SJSA1 (cell line): Measurements from ENCODE around the gene KCNB1. TPM values are rescaled to one million over a fixed set of nuclear protein-coding genes. Genes with fewer than 3 reads are reported as not detected.

Experiments
- DNase-seq, 2 experiments: peaks; one replicate each; pipeline ENCODE4 v3.0.0-alpha.2; 2015 to 2020; ENCODE audit warnings: low spot score in 2 of 2, low read depth in 1 of 2
- H3K27ac ChIP-seq: fragments of 250-450 bp; sonication (Bioruptor Pico); 2 replicates; pipeline ENCODE4 v1.5.1; 2020; ENCODE audit warnings: mild to moderate bottlenecking, moderate library complexity
- H3K27me3 ChIP-seq: fragments of 250-450 bp; sonication (Bioruptor Pico); replicated peaks from 2 replicates; pipeline ENCODE4 v1.5.1; 2020; ENCODE audit warnings: mild to moderate bottlenecking, moderate library complexity
- H3K36me3 ChIP-seq: fragments of 250-450 bp; sonication (Bioruptor Pico); 2 replicates; pipeline ENCODE4 v1.5.1; 2020; ENCODE audit warnings: mild to moderate bottlenecking
- H3K4me1 ChIP-seq: fragments of 250-450 bp; sonication (Bioruptor Pico); replicated peaks from 2 replicates; pipeline ENCODE4 v1.6.1; 2021; ENCODE audit warnings: mild to moderate bottlenecking
- H3K4me3 ChIP-seq: fragments of 250-450 bp; sonication (Bioruptor Pico); 2 replicates; pipeline ENCODE4 v1.5.1; 2020; ENCODE audit warnings: mild to moderate bottlenecking
- H3K9me3 ChIP-seq: fragments of 250-450 bp; sonication (Bioruptor Pico); replicated peaks from 2 replicates; pipeline ENCODE4 v1.5.1; 2020; ENCODE audit warnings: mild to moderate bottlenecking
- total RNA-seq: library from RNA; depleted of rRNA; stranded (reverse); fragments of >200 nt; shearing (Covaris generic); gene quantifications from 2 replicates; pipeline ENCODE4 v1.2.3, GENCODE V29; 2014

Gene KCNB1
- total RNA-seq, 1 experiment from 2014 or later: 0.05 TPM

- Histone ChIP-seq H3K27me3 (no peaks in the 10 kb centered on the region), H3K9me3 (no peaks in the 10 kb centered on the region), H3K4me1 (no peaks in the 10 kb centered on the region), H3K4me3 (no peak overlapping the region), H3K27ac (no peak overlapping the region), H3K36me3 (no peaks in the 10 kb centered on the region)
- DNase-seq: no peak
Measured at GRCh38 chr20:49455691-49456090, 26.8 kb downstream of the KCNB1 start.

- no peaks in the 10 kb centered on the region for H3K4me1 ChIP-seq
- DNase-seq: no peak
- no peaks in the 10 kb centered on the region for H3K36me3 ChIP-seq
- H3K4me3 ChIP-seq: no peak overlapping the region
- no peak overlapping the region for H3K27ac ChIP-seq
- no peaks in the 10 kb centered on the region for H3K27me3 ChIP-seq
- no peaks in the 10 kb centered on the region for H3K9me3 ChIP-seq
Measured at GRCh38 chr20:49452011-49452482, 30.4 kb downstream of the KCNB1 start.

DNA sequence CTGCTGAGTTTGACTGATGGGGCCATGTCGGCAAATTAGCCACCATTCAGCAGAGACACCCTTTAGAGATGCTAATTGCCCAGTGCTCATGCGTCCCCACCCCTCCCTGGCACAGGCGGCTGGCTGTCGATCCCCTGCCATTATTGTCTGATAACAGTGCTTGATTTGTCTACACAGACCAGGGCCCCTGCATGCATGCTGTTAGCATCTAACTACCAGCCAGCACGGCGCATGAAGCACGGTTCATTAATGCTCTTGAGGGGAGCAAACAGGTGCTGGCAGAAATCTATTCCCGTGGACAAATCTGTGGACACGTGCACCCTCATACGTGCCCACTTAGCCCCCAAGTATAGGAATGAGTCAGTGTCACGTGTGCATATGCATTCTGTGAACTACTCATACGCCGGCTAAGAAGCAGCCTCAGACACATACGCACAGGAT is 32.2 kb downstream of the KCNB1 start:
- no peaks in the 10 kb centered on the region for H3K9me3 ChIP-seq
- H3K27ac ChIP-seq: no peak overlapping the region
- no peaks in the 10 kb centered on the region for H3K4me1 ChIP-seq
- H3K4me3 ChIP-seq: no peak overlapping the region
- no peaks in the 10 kb centered on the region for H3K36me3 ChIP-seq
- no peak for DNase-seq
- H3K27me3 ChIP-seq: no peaks in the 10 kb centered on the region

DNA sequence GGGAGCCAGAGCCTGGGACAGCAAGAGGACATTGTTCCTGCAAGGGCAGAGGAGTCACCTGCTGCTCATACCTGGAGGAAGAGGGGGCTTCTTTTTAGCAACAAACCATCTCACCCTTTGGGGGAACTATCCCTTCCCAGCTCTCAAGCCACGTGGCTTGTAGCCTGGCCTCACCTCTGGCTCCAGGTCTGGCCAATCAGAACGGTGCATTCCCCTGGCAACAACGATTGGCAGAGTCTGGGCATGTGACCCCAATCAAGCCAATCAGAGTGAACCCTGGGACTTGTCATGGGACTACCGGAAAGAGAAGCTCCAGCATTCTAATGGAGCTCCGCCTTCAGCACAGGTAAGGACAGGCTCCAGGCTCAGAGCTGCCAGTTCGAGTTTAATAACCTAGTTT is 33.6 kb downstream of the KCNB1 start:
- H3K36me3 ChIP-seq: no peaks in the 10 kb centered on the region
- DNase-seq: no peak
- no peaks in the 10 kb centered on the region for H3K9me3 ChIP-seq
- H3K4me3 ChIP-seq: no peak overlapping the region
- no peak overlapping the region for H3K27ac ChIP-seq
- no peaks in the 10 kb centered on the region for H3K4me1 ChIP-seq
- H3K27me3 ChIP-seq: no peaks in the 10 kb centered on the region

DNA sequence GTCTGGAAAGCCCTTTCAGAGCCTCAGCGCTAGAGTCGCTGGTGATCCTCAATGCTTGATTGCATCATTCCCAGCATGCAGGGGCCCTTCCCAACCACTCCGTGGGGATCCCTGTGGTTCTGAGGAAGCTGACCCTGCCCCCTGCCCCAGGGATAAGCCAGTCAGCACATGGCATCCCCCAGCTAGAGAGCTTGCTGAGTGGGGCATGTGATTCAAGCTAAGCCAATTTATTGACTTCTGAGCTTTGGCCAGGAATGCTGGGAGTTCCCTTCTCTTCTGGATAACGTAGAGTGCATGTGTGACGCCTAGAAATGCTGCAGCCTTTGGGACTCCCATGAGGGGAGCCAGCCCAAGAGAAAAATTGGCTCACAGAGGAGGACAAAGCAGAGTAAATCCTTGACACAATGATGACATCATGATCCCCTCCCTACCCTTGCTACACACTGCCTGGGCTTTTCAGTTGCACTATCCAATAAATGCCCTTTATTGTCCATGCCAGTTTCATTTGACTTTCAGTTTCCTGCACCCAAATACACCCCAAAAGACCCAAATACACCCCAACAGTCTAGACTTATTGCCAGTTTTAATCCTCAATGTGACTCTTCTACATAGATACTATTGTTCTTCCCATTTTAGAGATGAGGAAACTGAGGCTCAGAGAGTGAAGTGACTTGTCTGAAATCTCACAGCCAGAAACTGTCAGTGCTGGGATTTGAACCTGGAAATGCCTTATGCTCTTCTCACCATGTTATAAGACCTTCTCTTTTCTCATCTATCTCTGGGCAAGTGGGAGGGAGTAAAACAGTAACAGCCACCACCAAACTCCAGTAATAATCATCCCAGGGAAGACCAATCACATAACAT is 34.3 kb downstream of the KCNB1 start:
- no peak for DNase-seq
- H3K27ac ChIP-seq: no peak overlapping the region
- H3K4me3 ChIP-seq: no peak overlapping the region
- H3K27me3 ChIP-seq: no peaks in the 10 kb centered on the region
- no peaks in the 10 kb centered on the region for H3K36me3 ChIP-seq
- H3K9me3 ChIP-seq: no peaks in the 10 kb centered on the region
- H3K4me1 ChIP-seq: no peaks in the 10 kb centered on the region

GRCh38 chr20:49447364-49447763 is 35.1 kb downstream of the KCNB1 start:
- Histone ChIP-seq H3K27ac (no peak overlapping the region), H3K4me1 (no peaks in the 10 kb centered on the region), H3K27me3 (no peaks in the 10 kb centered on the region), H3K36me3 (no peaks in the 10 kb centered on the region), H3K9me3 (no peaks in the 10 kb centered on the region), H3K4me3 (no peak overlapping the region)
- no peak for DNase-seq

- no peak overlapping the region for H3K27ac ChIP-seq
- no peak for DNase-seq
Measured at GRCh38 chr20:49446808-49447207, 35.7 kb downstream of the KCNB1 start.

DNA sequence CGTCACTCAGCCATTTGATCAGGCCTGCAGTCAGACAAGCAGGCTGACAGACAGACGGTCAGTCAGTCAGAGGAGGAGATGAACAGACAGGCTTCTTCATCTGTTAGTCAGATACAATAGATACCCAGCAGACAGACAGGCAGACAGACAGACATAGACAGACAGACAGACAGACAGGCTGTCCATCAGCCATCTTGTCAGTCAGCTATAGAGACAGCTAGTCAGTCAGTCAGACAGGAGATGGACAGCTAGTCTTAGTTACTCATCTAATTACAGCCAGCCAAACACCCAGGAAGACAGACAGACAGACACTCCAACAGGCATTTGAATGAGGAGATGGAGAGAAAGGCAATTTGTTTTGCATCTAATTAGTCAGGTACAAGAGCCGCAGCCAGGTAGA is 36.4 kb downstream of the KCNB1 start:
- no peak overlapping the region for H3K27ac ChIP-seq
- no peak for DNase-seq
- H3K36me3 ChIP-seq: no peaks in the 10 kb centered on the region
- H3K27me3 ChIP-seq: no peaks in the 10 kb centered on the region
- no peak overlapping the region for H3K4me3 ChIP-seq
- H3K4me1 ChIP-seq: no peaks in the 10 kb centered on the region
- H3K9me3 ChIP-seq: no peaks in the 10 kb centered on the region

More at GRCh38 chr20:49446808-49447207, 35.7 kb downstream of the KCNB1 start:
- no peaks in the 10 kb centered on the region for H3K36me3 ChIP-seq
- no peaks in the 10 kb centered on the region for H3K4me1 ChIP-seq
- no peaks in the 10 kb centered on the region for H3K9me3 ChIP-seq
- no peak overlapping the region for H3K4me3 ChIP-seq
- H3K27me3 ChIP-seq: no peaks in the 10 kb centered on the region

DNA sequence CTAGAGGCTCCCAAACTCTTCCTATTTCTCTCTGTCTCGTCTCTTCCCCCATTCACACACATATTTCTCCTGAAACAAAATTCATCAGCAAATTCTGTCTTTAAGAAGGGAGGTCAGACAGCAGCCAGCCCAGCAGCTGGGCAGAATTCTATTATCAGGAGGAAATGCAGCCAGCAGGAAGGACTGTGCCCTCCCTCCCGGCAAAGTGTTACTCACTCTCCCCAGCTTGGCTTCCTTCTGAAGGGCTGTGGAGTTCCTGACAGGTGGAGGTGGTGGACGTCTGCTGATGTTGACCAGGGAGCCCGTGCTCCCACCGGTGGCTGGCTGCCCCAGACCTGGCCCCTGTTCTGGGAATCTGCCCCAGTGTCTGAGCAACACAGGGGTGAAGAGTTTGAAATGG is 37.3 kb downstream of the KCNB1 start:
- no peak overlapping the region for H3K4me3 ChIP-seq
- no peak for DNase-seq
- no peaks in the 10 kb centered on the region for H3K4me1 ChIP-seq
- no peaks in the 10 kb centered on the region for H3K9me3 ChIP-seq
- H3K36me3 ChIP-seq: no peaks in the 10 kb centered on the region
- no peaks in the 10 kb centered on the region for H3K27me3 ChIP-seq
- no peak overlapping the region for H3K27ac ChIP-seq

- Histone ChIP-seq H3K27ac (no peak overlapping the region), H3K27me3 (no peaks in the 10 kb centered on the region), H3K36me3 (no peaks in the 10 kb centered on the region), H3K9me3 (no peaks in the 10 kb centered on the region), H3K4me1 (no peaks in the 10 kb centered on the region), H3K4me3 (no peak overlapping the region)
- no peak for DNase-seq
Measured at GRCh38 chr20:49444553-49444990, 37.9 kb downstream of the KCNB1 start.

DNA sequence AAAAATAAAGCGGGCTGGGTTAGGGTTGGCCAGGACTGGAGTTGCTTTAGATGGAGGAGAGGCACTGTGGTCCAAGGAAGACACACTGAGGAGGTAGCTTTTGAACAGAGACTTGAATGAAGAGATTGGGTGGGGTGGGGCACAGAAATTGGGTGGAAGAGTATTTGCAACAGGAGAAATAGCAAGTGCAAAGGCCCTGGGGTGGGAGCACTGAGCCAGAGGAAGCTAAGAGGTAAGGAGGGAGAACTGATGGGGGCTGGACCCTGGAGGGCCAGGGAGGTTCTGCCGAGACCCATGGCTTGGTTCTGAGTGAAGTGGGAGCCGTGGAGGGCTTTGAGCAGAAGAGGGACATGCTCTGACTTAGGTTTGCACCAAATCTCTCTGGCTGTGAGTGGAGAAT is 45.4 kb downstream of the KCNB1 start:
- Histone ChIP-seq H3K4me1 (no peaks in the 10 kb centered on the region), H3K4me3 (no peak overlapping the region), H3K27me3 (0 out of 2 replicates have a peak, but pooled peaks cover under 1% of the 10 kb centered on the region), H3K36me3 (no peaks in the 10 kb centered on the region), H3K27ac (no peak overlapping the region), H3K9me3 (no peaks in the 10 kb centered on the region)
- DNase-seq: no peak

DNA sequence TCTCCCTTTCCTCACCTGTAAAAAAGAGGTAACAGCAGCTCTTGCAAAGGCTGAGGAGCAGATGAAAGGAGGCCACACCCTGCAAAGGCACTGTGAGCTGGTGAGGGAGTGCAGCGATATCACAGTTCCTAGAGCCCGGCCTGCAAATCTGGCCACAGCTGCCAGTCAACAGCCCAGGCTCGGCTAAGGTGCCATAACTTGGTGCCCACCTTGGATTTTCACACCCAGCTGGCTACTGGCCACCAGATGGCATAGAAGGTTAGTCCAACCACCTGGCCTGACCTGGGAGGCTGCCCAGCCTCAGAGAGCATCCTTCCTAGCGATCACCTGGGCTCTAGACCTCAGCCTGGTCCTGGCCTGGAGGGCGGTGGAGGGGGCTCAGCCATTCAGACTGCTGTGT is 46.8 kb downstream of the KCNB1 start:
- DNase-seq: no peak
- Histone ChIP-seq H3K4me1 (no peaks in the 10 kb centered on the region), H3K36me3 (no peaks in the 10 kb centered on the region), H3K9me3 (no peaks in the 10 kb centered on the region), H3K27me3 (0 out of 2 replicates have a peak, but pooled peaks cover 3% of the 10 kb centered on the region), H3K27ac (no peak overlapping the region), H3K4me3 (no peak overlapping the region)

DNA sequence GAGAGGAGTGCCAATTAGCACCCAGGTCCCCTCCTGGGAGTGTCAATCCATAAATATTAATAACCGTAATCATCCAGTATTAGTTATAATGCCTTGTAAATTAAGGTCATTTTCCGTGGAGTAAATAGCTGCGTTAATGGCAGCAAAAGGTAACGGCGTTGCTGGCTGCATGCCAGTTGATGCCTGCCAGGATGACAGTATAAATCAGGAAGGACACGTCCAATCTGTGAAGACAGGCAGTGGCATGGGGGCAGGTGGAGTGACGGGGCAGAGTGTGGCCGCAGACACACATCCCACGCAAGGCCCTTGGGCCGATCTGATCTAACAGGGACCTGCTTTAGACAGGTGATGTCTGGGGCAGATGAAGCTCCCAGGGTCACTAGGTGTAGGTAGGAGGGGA is 49.1 kb downstream of the KCNB1 start:
- Histone ChIP-seq H3K36me3 (no peaks in the 10 kb centered on the region), H3K27me3 (0 out of 2 replicates have a peak, but pooled peaks cover 3% of the 10 kb centered on the region), H3K27ac (no peak overlapping the region)

GRCh38 chr20:49432550-49432949 is 49.9 kb downstream of the KCNB1 start:
- H3K4me1 ChIP-seq: peaks cover 5% of the 10 kb centered on the region
- DNase-seq: no peak
- no peaks in the 10 kb centered on the region for H3K36me3 ChIP-seq
- H3K27ac ChIP-seq: no peak overlapping the region
- H3K9me3 ChIP-seq: no peaks in the 10 kb centered on the region
- H3K4me3 ChIP-seq: no peak overlapping the region
- H3K27me3 ChIP-seq: 0 out of 2 replicates have a peak, but pooled peaks cover 7% of the 10 kb centered on the region

More for the DNA sequence above, 49.1 kb downstream of the KCNB1 start:
- no peak for DNase-seq
- Histone ChIP-seq H3K4me1 (no peaks in the 10 kb centered on the region), H3K4me3 (no peak overlapping the region), H3K9me3 (no peaks in the 10 kb centered on the region)
